LNCAP (cell line): Measurements from ENCODE around the gene GALNT10.

Experiments
- CTCF ChIP-seq: fragments of 450-650 bp; IDR thresholded peaks from 2 replicates; pipeline ENCODE4 v1.5.1; 2017; ENCODE audit warnings: mild to moderate bottlenecking

Gene GALNT10

GRCh38 chr5:154459015-154459414 lies 268.5 kb downstream of the GALNT10 start:
- TF ChIP-seq CTCF = no peak

- no peak for TF ChIP-seq CTCF
Measured at GRCh38 chr5:154460172-154460571, 269.6 kb downstream of the GALNT10 start.

GRCh38 chr5:154461531-154461930 lies 271.0 kb downstream of the GALNT10 start:
- TF ChIP-seq CTCF = peak; percentile 11; the same call in 1 of the 2 replicates

GRCh38 chr5:154464438-154464837 lies 273.9 kb downstream of the GALNT10 start:
- no peak for TF ChIP-seq CTCF

- no peak for TF ChIP-seq CTCF
Measured at GRCh38 chr5:154465169-154465568, 274.6 kb downstream of the GALNT10 start.

- no peak for TF ChIP-seq CTCF
Measured at GRCh38 chr5:154466147-154466546, 275.6 kb downstream of the GALNT10 start.

- TF ChIP-seq CTCF = no peak
Measured at GRCh38 chr5:154466671-154467070, 276.1 kb downstream of the GALNT10 start.

GRCh38 chr5:154467655-154468354 lies 277.3 kb downstream of the GALNT10 start:
- peak; percentile 89 for TF ChIP-seq CTCF
